Measurements from ENCODE around the gene CALN1. TPM values are rescaled to one million over a fixed set of nuclear protein-coding genes. Genes with fewer than 3 reads are reported as not detected.

Gene CALN1
- total and polyA plus RNA-seq, 2 of the 8 experiments (the other 6 are each of a cell fraction or from before 2014, with no cell fraction given): 6.4 to 15.2 TPM

DNA sequence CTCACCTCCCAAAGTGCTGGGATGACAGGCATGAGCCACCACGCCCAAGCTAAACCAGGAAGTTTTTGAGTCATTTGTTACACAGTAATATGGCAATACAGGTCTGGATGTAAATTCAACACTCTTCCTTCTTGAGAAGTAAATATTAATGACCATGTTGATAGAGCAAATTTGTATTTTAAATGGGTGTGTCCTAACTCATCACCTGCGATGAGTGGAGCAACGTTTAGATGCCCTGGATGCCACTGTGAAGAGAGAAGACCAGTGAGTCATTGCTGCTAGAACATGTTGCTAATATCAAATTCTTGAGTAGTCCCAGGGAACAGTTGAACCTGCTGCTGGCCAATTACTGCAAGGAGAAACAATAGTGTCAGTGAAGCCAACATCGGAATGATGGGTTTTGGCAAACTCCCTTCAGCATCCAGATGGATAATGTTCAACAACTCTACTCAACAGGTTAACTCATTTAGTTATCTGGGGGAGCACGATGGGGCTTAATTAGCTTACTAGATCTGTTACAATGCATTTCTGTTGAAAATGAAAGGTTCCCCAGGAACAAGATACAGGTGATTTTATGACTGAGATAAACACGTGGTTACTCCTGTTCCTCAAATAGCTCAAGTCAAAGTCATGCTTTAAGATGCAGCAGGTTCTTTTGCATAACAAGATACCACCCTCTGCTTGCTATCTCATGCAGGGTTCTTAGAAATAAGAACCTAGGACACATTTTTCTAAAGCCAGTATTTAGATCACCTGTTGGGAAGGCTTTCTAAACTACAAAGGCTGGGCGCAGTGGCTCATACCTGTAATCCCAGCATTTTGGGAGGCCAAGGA lies 146.8 kb downstream of the CALN1 start (continued):
- TF ChIP-seq ZNF274 (IDR thresholded peaks at IDR 0.05; ENCODE audit: borderline replicate concordance, extremely low read depth, low read length): no peak
- TF ChIP-seq RFX5 (IDR thresholded peaks at IDR 0.05; ENCODE audit: borderline replicate concordance, low read depth, low read length): no peak

Data from H1 (cell line).